ENCODE data around the gene RPS6KA2. TPM values are rescaled to one million over a fixed set of nuclear protein-coding genes. Genes with fewer than 3 reads are reported as not detected.
"Not testable (repeated sequence)": the region's sequence is repeated elsewhere in the genome, so short reads cannot be mapped to it uniquely, and the experiment has no call there.

The RPS6KA2 gene
- polyA plus RNA-seq, 1 donor from 2014 or later = 4.9 TPM

GRCh38 chr6:166393535-166393823, 233.6 kb downstream of the RPS6KA2 start:
- peaks cover 0 to 2% (median 0%) of the 10 kb centered on the region in 3 donors for H3K4me1 Mint-ChIP-seq
- peaks cover 2% of the 10 kb centered on the region for H3K36me3 Mint-ChIP-seq

GRCh38 chr6:166392755-166393534, 234.1 kb downstream of the RPS6KA2 start:
- H3K27ac Mint-ChIP-seq, H3K4me3 Mint-ChIP-seq: not testable (repeated sequence)

More at GRCh38 chr6:166393535-166393823, 233.6 kb downstream of the RPS6KA2 start:
- Mint-ChIP-seq H3K4me3 (no peak overlapping the region), H3K9me3 (no peaks in the 10 kb centered on the region), H3K27me3 (peaks cover 15% of the 10 kb centered on the region), H3K27ac (no peak overlapping the region)

GRCh38 chr6:166389119-166389518, 237.9 kb downstream of the RPS6KA2 start:
- H3K27me3 Mint-ChIP-seq = peaks cover 8% of the 10 kb centered on the region
- H3K27ac Mint-ChIP-seq = peak overlapping the region in 1 of 3 donors; percentile 24
- no peaks in the 10 kb centered on the region for H3K36me3 Mint-ChIP-seq
- H3K4me3 Mint-ChIP-seq = no peak overlapping the region
- H3K4me1 Mint-ChIP-seq = peaks cover 0 to 2% (median 0%) of the 10 kb centered on the region in 3 donors
- H3K9me3 Mint-ChIP-seq = no peaks in the 10 kb centered on the region

More at GRCh38 chr6:166392755-166393534, 234.1 kb downstream of the RPS6KA2 start:
- not testable (repeated sequence) for H3K9me3 Mint-ChIP-seq, H3K36me3 Mint-ChIP-seq, H3K4me1 Mint-ChIP-seq
- peaks cover 15% of the 10 kb centered on the region for H3K27me3 Mint-ChIP-seq

- H3K27ac Mint-ChIP-seq = no peak overlapping the region
- H3K9me3 Mint-ChIP-seq = no peaks in the 10 kb centered on the region
- peaks cover 2 to 5% (median 4%) of the 10 kb centered on the region in 3 donors for H3K4me1 Mint-ChIP-seq
- H3K27me3 Mint-ChIP-seq = peaks cover 8% of the 10 kb centered on the region
- no peaks in the 10 kb centered on the region for H3K36me3 Mint-ChIP-seq
- H3K4me3 Mint-ChIP-seq = no peak overlapping the region
Measured at GRCh38 chr6:166388290-166389004, 238.6 kb downstream of the RPS6KA2 start.

- Mint-ChIP-seq H3K4me1 (peaks cover 2 to 5% (median 4%) of the 10 kb centered on the region in 3 donors), H3K4me3 (peak overlapping the region in 1 of 4 donors; percentile 72), H3K36me3 (no peaks in the 10 kb centered on the region), H3K27me3 (peaks cover 6% of the 10 kb centered on the region), H3K9me3 (no peaks in the 10 kb centered on the region), H3K27ac (peak overlapping the region in 1 of 3 donors; percentile 58)
Measured at GRCh38 chr6:166387642-166388289, 239.3 kb downstream of the RPS6KA2 start.

GRCh38 chr6:166387098-166387497, 240.0 kb downstream of the RPS6KA2 start:
- H3K9me3 Mint-ChIP-seq, H3K27ac Mint-ChIP-seq, H3K27me3 Mint-ChIP-seq, H3K4me1 Mint-ChIP-seq, H3K36me3 Mint-ChIP-seq: not testable (repeated sequence)
- H3K4me3 Mint-ChIP-seq = peak overlapping the region in 1 of 4 donors; percentile 72

GRCh38 chr6:166386111-166386510, 240.9 kb downstream of the RPS6KA2 start:
- Mint-ChIP-seq H3K27me3 (peaks cover 4% of the 10 kb centered on the region), H3K4me1 (peaks cover 6 to 12% (median 11%) of the 10 kb centered on the region in 3 donors), H3K4me3 (peak overlapping the region in 1 of 4 donors; percentile 14), H3K36me3 (no peaks in the 10 kb centered on the region), H3K27ac (no peak overlapping the region), H3K9me3 (no peaks in the 10 kb centered on the region)

- not testable (repeated sequence) for H3K9me3 Mint-ChIP-seq, H3K36me3 Mint-ChIP-seq, H3K27me3 Mint-ChIP-seq
- Mint-ChIP-seq H3K4me3 (peak overlapping the region; percentile 87 to 97 (median 94)), H3K4me1 (peaks cover 6 to 14% (median 12%) of the 10 kb centered on the region in 3 donors), H3K27ac (peak overlapping the region; percentile 81 to 92 (median 87))
Measured at GRCh38 chr6:166383802-166384363, 243.2 kb downstream of the RPS6KA2 start.

GRCh38 chr6:166382933-166383801, 243.9 kb downstream of the RPS6KA2 start, which contains the start of gene MPC1:
TSS of gene MPC1 (minus strand) at chr6:166382940. CDS start at chr6:166382876, 64 bp downstream.
- H3K27me3 Mint-ChIP-seq = no peaks in the 10 kb centered on the region
- H3K27ac Mint-ChIP-seq = peak within 1 kb of the TSS; percentile 89 to 99 (median 95)
- H3K4me1 Mint-ChIP-seq = peaks cover 6 to 14% (median 12%) of the 10 kb centered on the region in 3 donors
- peak within 1 kb of the TSS; percentile 91 to 100 (median 97) for H3K4me3 Mint-ChIP-seq
- no peaks in the 10 kb centered on the region for H3K36me3 Mint-ChIP-seq
- no peaks in the 10 kb centered on the region for H3K9me3 Mint-ChIP-seq

GRCh38 chr6:166382500-166382932, 244.5 kb downstream of the RPS6KA2 start:
- no peaks in the 10 kb centered on the region for H3K36me3 Mint-ChIP-seq

GRCh38 chr6:166381733-166382499, 245.1 kb downstream of the RPS6KA2 start:
- no peaks in the 10 kb centered on the region for H3K27me3 Mint-ChIP-seq
- H3K27ac Mint-ChIP-seq = peak overlapping the region; percentile 89 to 99 (median 95)
- no peaks in the 10 kb centered on the region for H3K36me3 Mint-ChIP-seq
- peaks cover 6 to 14% (median 12%) of the 10 kb centered on the region in 3 donors for H3K4me1 Mint-ChIP-seq
- peak overlapping the region; percentile 91 to 100 (median 96) for H3K4me3 Mint-ChIP-seq
- no peaks in the 10 kb centered on the region for H3K9me3 Mint-ChIP-seq

More at GRCh38 chr6:166382500-166382932, 244.5 kb downstream of the RPS6KA2 start:
- H3K4me1 Mint-ChIP-seq = peaks cover 6 to 14% (median 12%) of the 10 kb centered on the region in 3 donors
- H3K27me3 Mint-ChIP-seq = no peaks in the 10 kb centered on the region
- no peaks in the 10 kb centered on the region for H3K9me3 Mint-ChIP-seq
- H3K27ac Mint-ChIP-seq = peak overlapping the region in 2 of 3 donors; percentile 89 to 99
- H3K4me3 Mint-ChIP-seq = peak overlapping the region; percentile 91 to 100 (median 96)

GRCh38 chr6:166381381-166381732, 245.7 kb downstream of the RPS6KA2 start:
- no peaks in the 10 kb centered on the region for H3K36me3 Mint-ChIP-seq
- H3K4me3 Mint-ChIP-seq = peak overlapping the region; percentile 91 to 100 (median 96)
- H3K27me3 Mint-ChIP-seq = no peaks in the 10 kb centered on the region
- no peaks in the 10 kb centered on the region for H3K9me3 Mint-ChIP-seq
- H3K4me1 Mint-ChIP-seq = peaks cover 6 to 14% (median 12%) of the 10 kb centered on the region in 3 donors
- peak overlapping the region; percentile 89 to 99 (median 95) for H3K27ac Mint-ChIP-seq

- Mint-ChIP-seq H3K4me3 (peak overlapping the region in 1 of 4 donors; percentile 100), H3K27ac (no peak overlapping the region), H3K27me3 (no peaks in the 10 kb centered on the region), H3K4me1 (peaks cover 6 to 14% (median 12%) of the 10 kb centered on the region in 3 donors), H3K36me3 (no peaks in the 10 kb centered on the region), H3K9me3 (no peaks in the 10 kb centered on the region)
Measured at GRCh38 chr6:166379800-166380199, 247.3 kb downstream of the RPS6KA2 start.
